HFFc6 (cell line): Measurements from ENCODE around the gene UBE2G1. TPM values are rescaled to one million over a fixed set of nuclear protein-coding genes. Genes with fewer than 3 reads are reported as not detected.

ENCODE experiments used
- DNase-seq: peaks from one replicate; pipeline ENCODE4 v3.0.0-alpha.2; 2018
- H3K27ac Mint-ChIP-seq: 2 replicates; pipeline ENCODE4 v1.8.0; 2020; ENCODE audit warnings: mild to moderate bottlenecking, mixed read lengths
- H3K27me3 Mint-ChIP-seq: 2 replicates; pipeline ENCODE4 v1.8.0; 2021; ENCODE audit warnings: mild to moderate bottlenecking, moderate library complexity, mixed read lengths; ENCODE audit not compliant: insufficient read depth
- H3K36me3 Mint-ChIP-seq: 2 replicates; pipeline ENCODE4 v1.8.0; 2021; ENCODE audit warnings: low read depth, mixed read lengths
- H3K4me1 Mint-ChIP-seq: 2 replicates; pipeline ENCODE4 v1.8.0; 2020; ENCODE audit warnings: low read depth, mixed read lengths
- H3K4me3 Mint-ChIP-seq: 2 replicates; pipeline ENCODE4 v1.8.0; 2020; ENCODE audit warnings: mild to moderate bottlenecking, moderate library complexity, mixed read lengths
- H3K9me3 Mint-ChIP-seq: 2 replicates; pipeline ENCODE4 v1.8.0; 2020; ENCODE audit warnings: mild to moderate bottlenecking, mixed read lengths
- CTCF ChIP-seq: fragments of 200-600 bp; sonication (generic); IDR thresholded peaks from 2 replicates; pipeline ENCODE4 v1.5.0; 2021; ENCODE audit warnings: antibody characterized with exemption, mild to moderate bottlenecking
- total RNA-seq, 6 experiments: library from RNA; stranded (reverse); fragmentation: NEBNext Ultra II Directional; extraction: Animal tissue kit (Norgen Biotek cat#: 25700); gene quantifications; 2 replicates in 1 of 6; 3 replicates in 5 of 6; pipeline ENCODE4 v1.2.3, GENCODE V29; 2021

Gene UBE2G1
- total RNA-seq, 6 experiments from 2014 or later: 56.3 to 73.1 (median 62.6) TPM

GRCh38 chr17:4334776-4335584 lies 31.5 kb downstream of the UBE2G1 start:
- Mint-ChIP-seq H3K27ac (no peak overlapping the region), H3K4me3 (no peak overlapping the region), H3K4me1 (peaks cover 56% of the 10 kb centered on the region), H3K36me3 (peaks cover 3% of the 10 kb centered on the region), H3K27me3 (no peaks in the 10 kb centered on the region; the same call in 1 of the 2 replicates), H3K9me3 (no peaks in the 10 kb centered on the region)
- no peak for DNase-seq
- no peak for TF ChIP-seq CTCF

- Mint-ChIP-seq H3K9me3 (no peaks in the 10 kb centered on the region), H3K27ac (no peak overlapping the region)
Measured at GRCh38 chr17:4334332-4334731, 32.1 kb downstream of the UBE2G1 start.

GRCh38 chr17:4333041-4333440 lies 33.4 kb downstream of the UBE2G1 start:
- Mint-ChIP-seq H3K27me3 (no peaks in the 10 kb centered on the region; the same call in 1 of the 2 replicates), H3K4me3 (no peak overlapping the region), H3K27ac (no peak overlapping the region; the same call in 1 of the 2 replicates), H3K9me3 (no peaks in the 10 kb centered on the region), H3K4me1 (peaks cover 75% of the 10 kb centered on the region), H3K36me3 (peaks cover 6% of the 10 kb centered on the region; the same call in 1 of the 2 replicates)
- no peak for DNase-seq
- TF ChIP-seq CTCF: no peak

More at GRCh38 chr17:4334332-4334731, 32.1 kb downstream of the UBE2G1 start:
- Mint-ChIP-seq H3K4me1 (peaks cover 62% of the 10 kb centered on the region), H3K36me3 (peaks cover 6% of the 10 kb centered on the region; the same call in 1 of the 2 replicates), H3K27me3 (no peaks in the 10 kb centered on the region; the same call in 1 of the 2 replicates), H3K4me3 (no peak overlapping the region)
- TF ChIP-seq CTCF: no peak
- DNase-seq: no peak

- H3K9me3 Mint-ChIP-seq: no peaks in the 10 kb centered on the region
- DNase-seq: no peak
- no peak overlapping the region for H3K4me3 Mint-ChIP-seq
- peak overlapping the region; percentile 34 for H3K27ac Mint-ChIP-seq
- no peak for TF ChIP-seq CTCF
- peaks cover under 1% of the 10 kb centered on the region; the same call in 1 of the 2 replicates for H3K27me3 Mint-ChIP-seq
- peaks cover 6% of the 10 kb centered on the region; the same call in 1 of the 2 replicates for H3K36me3 Mint-ChIP-seq
- H3K4me1 Mint-ChIP-seq: peaks cover 76% of the 10 kb centered on the region
Measured at GRCh38 chr17:4332296-4332970, 34.0 kb downstream of the UBE2G1 start.

GRCh38 chr17:4331614-4332013 lies 34.9 kb downstream of the UBE2G1 start:
- Mint-ChIP-seq H3K4me3 (no peak overlapping the region), H3K36me3 (peaks cover 8% of the 10 kb centered on the region), H3K9me3 (no peaks in the 10 kb centered on the region), H3K27me3 (peaks cover 3% of the 10 kb centered on the region; the same call in 1 of the 2 replicates), H3K27ac (no peak overlapping the region), H3K4me1 (peaks cover 76% of the 10 kb centered on the region)
- no peak for DNase-seq
- TF ChIP-seq CTCF: no peak
